Measurements from ENCODE around the gene CA4. TPM values are rescaled to one million over a fixed set of nuclear protein-coding genes. Genes with fewer than 3 reads are reported as not detected.

The CA4 gene
- total RNA-seq, 1 experiment from 2014 or later, result 1.7 TPM

DNA sequence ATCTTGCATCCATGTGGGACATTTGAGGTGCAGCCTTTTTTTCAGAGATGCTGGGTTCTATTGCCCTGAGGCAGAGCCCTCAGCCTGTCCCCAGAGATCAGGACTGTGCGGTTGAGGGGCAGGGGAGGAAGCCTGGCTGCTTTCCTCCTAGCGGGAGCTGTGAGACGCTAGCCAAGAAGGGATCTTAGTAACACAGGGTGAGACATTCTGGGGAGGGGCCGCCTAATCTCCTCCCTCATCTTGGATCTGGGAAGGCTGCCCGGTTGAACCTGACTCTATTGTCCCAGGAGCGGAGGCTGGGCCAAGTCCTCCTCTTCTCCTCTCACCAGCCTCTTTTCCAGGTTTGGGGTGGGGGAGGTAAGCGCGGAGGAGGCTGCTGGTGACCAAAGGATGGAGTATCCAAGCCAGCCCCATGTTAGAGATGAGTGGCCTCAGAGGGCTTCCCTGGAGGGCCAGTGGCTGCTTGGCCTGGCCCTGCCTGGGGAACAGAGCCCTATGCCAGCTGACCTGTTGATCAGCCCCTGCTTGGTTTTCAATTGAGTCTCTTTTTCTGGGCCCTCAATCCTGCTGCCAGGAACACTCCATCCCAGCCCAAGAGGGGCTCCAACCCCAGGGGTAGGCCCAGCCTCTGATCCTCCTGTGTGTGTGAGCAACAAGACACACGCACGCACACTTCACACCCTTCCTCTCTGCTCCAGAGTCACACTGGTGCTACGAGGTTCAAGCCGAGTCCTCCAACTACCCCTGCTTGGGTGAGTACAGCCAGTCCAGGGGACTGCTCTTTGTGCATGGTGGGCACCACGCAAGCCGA lies 5.0 kb downstream of the CA4 start:
- no peak overlapping the region for H4K8ac ChIP-seq (replicated peaks; ENCODE audit: insufficient read length, low read depth, low read length)
- no peak overlapping the region for H3K4me3 Mint-ChIP-seq
- H4K91ac ChIP-seq (ENCODE audit: insufficient read length, low read depth, low read length), result no peak overlapping the region
- no peak overlapping the region for H3K4me2 ChIP-seq (ENCODE audit: insufficient read depth, insufficient read length, low read length)
- TF ChIP-seq, protein P1, sequence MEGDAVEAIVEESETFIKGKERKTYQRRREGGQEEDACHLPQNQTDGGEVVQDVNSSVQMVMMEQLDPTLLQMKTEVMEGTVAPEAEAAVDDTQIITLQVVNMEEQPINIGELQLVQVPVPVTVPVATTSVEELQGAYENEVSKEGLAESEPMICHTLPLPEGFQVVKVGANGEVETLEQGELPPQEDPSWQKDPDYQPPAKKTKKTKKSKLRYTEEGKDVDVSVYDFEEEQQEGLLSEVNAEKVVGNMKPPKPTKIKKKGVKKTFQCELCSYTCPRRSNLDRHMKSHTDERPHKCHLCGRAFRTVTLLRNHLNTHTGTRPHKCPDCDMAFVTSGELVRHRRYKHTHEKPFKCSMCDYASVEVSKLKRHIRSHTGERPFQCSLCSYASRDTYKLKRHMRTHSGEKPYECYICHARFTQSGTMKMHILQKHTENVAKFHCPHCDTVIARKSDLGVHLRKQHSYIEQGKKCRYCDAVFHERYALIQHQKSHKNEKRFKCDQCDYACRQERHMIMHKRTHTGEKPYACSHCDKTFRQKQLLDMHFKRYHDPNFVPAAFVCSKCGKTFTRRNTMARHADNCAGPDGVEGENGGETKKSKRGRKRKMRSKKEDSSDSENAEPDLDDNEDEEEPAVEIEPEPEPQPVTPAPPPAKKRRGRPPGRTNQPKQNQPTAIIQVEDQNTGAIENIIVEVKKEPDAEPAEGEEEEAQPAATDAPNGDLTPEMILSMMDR (conservative IDR thresholded peaks at IDR 0.05), result no peak
- H4K20me1 ChIP-seq (ENCODE audit: control insufficient read depth, insufficient read depth, insufficient read length), result no peaks in the 10 kb centered on the region
- no peak overlapping the region for H3T11ph ChIP-seq (ENCODE audit: low read length)
- peaks cover 21% of the 10 kb centered on the region; the same call in 1 of the 2 replicates for H3K4me1 ChIP-seq (ENCODE audit: insufficient read depth, low read length)
- peaks cover 8% of the 10 kb centered on the region; the same call in 1 of the 2 replicates for H3K27me3 ChIP-seq (ENCODE audit: insufficient read depth, low read length)
- no peaks in the 10 kb centered on the region for H3K9me3 ChIP-seq (ENCODE audit: control insufficient read depth, low read depth, low read length)
- no peak overlapping the region for H2BK5ac ChIP-seq (ENCODE audit: insufficient read length, low read length)
- no peak overlapping the region for H3K27ac ChIP-seq (ENCODE audit: insufficient read length, low read depth, low read length)
- H3K56ac ChIP-seq (ENCODE audit: insufficient read length, low read depth, low read length), result peak overlapping the region; percentile 76
- no peaks in the 10 kb centered on the region for H3K79me1 ChIP-seq (ENCODE audit: insufficient read depth, low read depth, low read length, poor library complexity, severe bottlenecking)
- no peak overlapping the region for H2BK20ac ChIP-seq (ENCODE audit: low read depth, low read length, poor library complexity, severe bottlenecking)
- no peak overlapping the region for H2BK15ac ChIP-seq (ENCODE audit: low read depth, low read length)
- no peak overlapping the region for H4K5ac ChIP-seq (ENCODE audit: insufficient read length, low read depth, low read length)
- no peak overlapping the region for H2AK5ac ChIP-seq (ENCODE audit: insufficient read length, low read length)
- no peaks in the 10 kb centered on the region for H3K79me2 ChIP-seq (ENCODE audit: insufficient read depth, low read length)
- H3K27ac Mint-ChIP-seq, result no peak overlapping the region
- no peak overlapping the region for H2AFZ ChIP-seq (ENCODE audit: low read length)
- no peak overlapping the region for H3K23ac ChIP-seq (ENCODE audit: insufficient read length, low read depth, low read length)
- peaks cover 48 to 68% of the 10 kb centered on the region in 2 experiments for H3K4me1 Mint-ChIP-seq
- no peak overlapping the region for H2BK120ac ChIP-seq (ENCODE audit: low read depth, low read length, poor library complexity, severe bottlenecking)
- no peak overlapping the region for H3K4ac ChIP-seq (ENCODE audit: low read depth, low read length)
- peak overlapping the region; percentile 51; the same call in 1 of the 2 replicates for H3K14ac ChIP-seq (ENCODE audit: insufficient read depth, low read length)
- no peak overlapping the region for H2BK12ac ChIP-seq (ENCODE audit: insufficient read length, low read depth, low read length)
- no peak overlapping the region for H3K9ac ChIP-seq (ENCODE audit: extremely low read depth, insufficient read length, low read length)
- H3K27me3 Mint-ChIP-seq (ENCODE audit: low read depth), result peaks cover 59% of the 10 kb centered on the region
- H3K18ac ChIP-seq (ENCODE audit: insufficient read length, low read depth, low read length), result no peak overlapping the region
- WGBS (ENCODE audit: extremely low coverage, insufficient read length, low lambda C conversion rate), result no CpG with 5 or more reads among the region's 14 CpGs
- peak; percentile 32 for DNase-seq
- peaks cover 4% of the 10 kb centered on the region for H3K23me2 ChIP-seq (ENCODE audit: insufficient read length, low read depth, low read length, poor library complexity, severe bottlenecking)
- no peaks in the 10 kb centered on the region; a peak in 1 of 5 replicates for H3K9me3 Mint-ChIP-seq
- H3K36me3 Mint-ChIP-seq (ENCODE audit: insufficient read depth in 1 of 3, low read depth in 3 of 3), result no peaks in the 10 kb centered on the region
